Stimulated activated CD8-positive, alpha-beta memory T cell treated with anti-CD3 and anti-CD28 coated beads, Interleukin-2, amount 100 ng/mL, for 1 hour (primary cell): ENCODE data around the gene C6orf141.
"Not testable (repeated sequence)": the region's sequence is repeated elsewhere in the genome, so short reads cannot be mapped to it uniquely, and the experiment has no call there.

Experiments used
- DNase-seq, 2 donors: peaks; one replicate each; pipeline ENCODE4 v3.0.0-alpha.2; 2020; ENCODE audit warnings: low read depth in 2 of 2

Gene C6orf141

GRCh38 chr6:49570474-49571079 is 20.1 kb downstream of the C6orf141 start:
- no peak for DNase-seq

DNA sequence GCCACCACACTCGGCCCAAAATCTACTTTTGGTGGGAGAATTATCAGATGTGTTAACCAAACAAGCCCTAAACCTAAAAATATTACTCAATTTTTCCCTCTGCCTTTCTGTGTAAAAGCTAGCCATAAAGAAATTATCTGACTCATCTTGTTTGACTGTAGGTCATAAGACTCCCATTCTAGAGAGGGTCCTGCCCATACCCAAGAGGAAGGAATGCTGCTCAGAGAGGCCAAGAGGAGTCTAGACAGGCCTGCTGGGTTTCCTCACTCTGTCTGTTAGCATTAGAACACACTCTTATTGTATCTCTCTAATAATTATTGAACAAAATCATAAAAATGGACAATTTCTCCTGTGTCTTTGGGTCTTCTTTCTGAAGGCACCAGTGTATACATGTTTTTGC is 26.1 kb downstream of the C6orf141 start:
- DNase-seq, result no peak

DNA sequence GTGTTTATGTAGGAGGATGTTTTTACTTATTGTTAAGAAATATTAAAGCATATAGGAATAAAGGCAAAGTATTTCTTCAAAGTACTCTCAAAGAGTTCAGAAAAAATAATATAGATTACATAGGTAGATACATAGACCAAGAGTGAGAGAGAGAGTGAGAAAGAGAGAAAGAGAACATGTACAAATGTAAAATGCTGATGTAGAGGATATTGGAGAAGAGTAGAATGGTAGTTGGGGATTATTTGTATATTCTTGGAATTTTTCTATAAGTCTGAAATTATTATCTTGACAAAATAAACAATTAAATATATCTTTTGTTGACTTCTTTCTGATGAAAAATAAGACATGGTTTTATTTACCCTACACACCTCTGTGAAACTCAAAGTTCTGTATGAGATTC is 29.2 kb downstream of the C6orf141 start:
- no peak for DNase-seq

GRCh38 chr6:49582529-49582928 is 32.1 kb downstream of the C6orf141 start:
- DNase-seq, result no peak

GRCh38 chr6:49587262-49587661 is 36.8 kb downstream of the C6orf141 start:
- not testable (repeated sequence) for DNase-seq
